ENCODE results near the gene ARL4D. TPM values are rescaled to one million over a fixed set of nuclear protein-coding genes. Genes with fewer than 3 reads are reported as not detected.

Gene ARL4D
- total and polyA plus RNA-seq, 8 donors: 1.2 to 3.9 (median 1.8) TPM

GRCh38 chr17:43402567-43402966 is 3.8 kb downstream of the ARL4D start:
- H3K9me3 ChIP-seq: no peaks in the 10 kb centered on the region
- H3K27ac ChIP-seq: no peak overlapping the region
- no peak for ATAC-seq
- H3K27me3 ChIP-seq: no peaks in the 10 kb centered on the region
- H3K4me3 ChIP-seq: no peak overlapping the region
- no peaks in the 10 kb centered on the region for H3K4me1 ChIP-seq
- DNase-seq: no peak
- no peaks in the 10 kb centered on the region for H3K36me3 ChIP-seq
- intact Hi-C loops (cut with DNase I): loop anchor here in 1 of 3 donors (10.0 kb wide), 1 partner anchor 72 kb away; no protein-coding TSS in a partner anchor
- 80 to 93% methylated on average over 3 of the region's 3 CpGs for WGBS, 2 donors
- TF ChIP-seq CTCF (IDR thresholded peaks at IDR 0.05): no peak
- FAIRE-seq: no peak

GRCh38 chr17:43403846-43404245 is 5.1 kb downstream of the ARL4D start:
- whole genome bisulfite sequencing, 2 donors: 62 to 70% methylated on average over 5 of the region's 5 CpGs
- no peak for TF ChIP-seq CTCF (IDR thresholded peaks at IDR 0.05)
- H3K4me1 ChIP-seq: no peaks in the 10 kb centered on the region
- ATAC-seq (no peak), DNase-seq (no peak), FAIRE-seq (no peak)
- H3K27me3 ChIP-seq: no peaks in the 10 kb centered on the region
- intact Hi-C loops (cut with DNase I): loop anchor here in 1 of 3 donors (10.0 kb wide), 1 partner anchor 71 kb away; no protein-coding TSS in a partner anchor
- H3K27ac ChIP-seq: no peak overlapping the region
- H3K4me3 ChIP-seq: no peak overlapping the region
- H3K36me3 ChIP-seq: no peaks in the 10 kb centered on the region
- no peaks in the 10 kb centered on the region for H3K9me3 ChIP-seq

- intact Hi-C loops (cut with DNase I): loop anchor here in 1 of 3 donors (10.0 kb wide), 1 partner anchor 69 kb away; no protein-coding TSS in a partner anchor
- no peak for TF ChIP-seq CTCF (IDR thresholded peaks at IDR 0.05)
- FAIRE-seq (no peak), ATAC-seq (no peak), DNase-seq (no peak)
- no peaks in the 10 kb centered on the region for H3K36me3 ChIP-seq
- no peaks in the 10 kb centered on the region for H3K4me1 ChIP-seq
- no peak overlapping the region for H3K27ac ChIP-seq
- H3K27me3 ChIP-seq: no peaks in the 10 kb centered on the region
- no peaks in the 10 kb centered on the region for H3K9me3 ChIP-seq
- H3K4me3 ChIP-seq: no peak overlapping the region
Observed at GRCh38 chr17:43405861-43406260, 7.1 kb downstream of the ARL4D start.

- Histone ChIP-seq H3K4me3 (no peak overlapping the region), H3K9me3 (no peaks in the 10 kb centered on the region), H3K4me1 (no peaks in the 10 kb centered on the region), H3K27ac (no peak overlapping the region), H3K27me3 (no peaks in the 10 kb centered on the region), H3K36me3 (no peaks in the 10 kb centered on the region)
- WGBS, 2 donors: 62 to 65% methylated on average over 10 of the region's 10 CpGs
- DNase-seq: no peak
- no peak for TF ChIP-seq CTCF (IDR thresholded peaks at IDR 0.05)
- FAIRE-seq: no peak
- intact Hi-C loops (cut with DNase I): loop anchor here in 1 of 3 donors (10.0 kb wide), 1 partner anchor 68 kb away; no protein-coding TSS in a partner anchor
- no peak for ATAC-seq
Observed at GRCh38 chr17:43406676-43407645, 8.2 kb downstream of the ARL4D start.

- Histone ChIP-seq H3K4me3 (no peak overlapping the region), H3K36me3 (no peaks in the 10 kb centered on the region), H3K27ac (no peak overlapping the region), H3K4me1 (no peaks in the 10 kb centered on the region), H3K27me3 (no peaks in the 10 kb centered on the region), H3K9me3 (no peaks in the 10 kb centered on the region)
- FAIRE-seq (no peak), ATAC-seq (no peak), DNase-seq (no peak)
- intact Hi-C loops (cut with DNase I): loop anchor here in 1 of 3 donors (10.0 kb wide), 1 partner anchor 66 kb away; no protein-coding TSS in a partner anchor
- TF ChIP-seq CTCF (IDR thresholded peaks at IDR 0.05): no peak
- whole genome bisulfite sequencing, 2 donors: 73 to 79% methylated on average over 3 of the region's 3 CpGs
Observed at GRCh38 chr17:43409131-43409530, 10.3 kb downstream of the ARL4D start.

Data from pancreas (tissue), 10 donors.